Fibroblast of the conjunctiva (primary cell): Measurements from ENCODE around the gene MLST8.
"Not testable (repeated sequence)": the region's sequence is repeated elsewhere in the genome, so short reads cannot be mapped to it uniquely, and the experiment has no call there.

Experiments
- DNase-seq: peaks from one replicate; pipeline ENCODE4 v3.0.0-alpha.2; 2010; ENCODE audit warnings: low read depth

Gene MLST8

DNA sequence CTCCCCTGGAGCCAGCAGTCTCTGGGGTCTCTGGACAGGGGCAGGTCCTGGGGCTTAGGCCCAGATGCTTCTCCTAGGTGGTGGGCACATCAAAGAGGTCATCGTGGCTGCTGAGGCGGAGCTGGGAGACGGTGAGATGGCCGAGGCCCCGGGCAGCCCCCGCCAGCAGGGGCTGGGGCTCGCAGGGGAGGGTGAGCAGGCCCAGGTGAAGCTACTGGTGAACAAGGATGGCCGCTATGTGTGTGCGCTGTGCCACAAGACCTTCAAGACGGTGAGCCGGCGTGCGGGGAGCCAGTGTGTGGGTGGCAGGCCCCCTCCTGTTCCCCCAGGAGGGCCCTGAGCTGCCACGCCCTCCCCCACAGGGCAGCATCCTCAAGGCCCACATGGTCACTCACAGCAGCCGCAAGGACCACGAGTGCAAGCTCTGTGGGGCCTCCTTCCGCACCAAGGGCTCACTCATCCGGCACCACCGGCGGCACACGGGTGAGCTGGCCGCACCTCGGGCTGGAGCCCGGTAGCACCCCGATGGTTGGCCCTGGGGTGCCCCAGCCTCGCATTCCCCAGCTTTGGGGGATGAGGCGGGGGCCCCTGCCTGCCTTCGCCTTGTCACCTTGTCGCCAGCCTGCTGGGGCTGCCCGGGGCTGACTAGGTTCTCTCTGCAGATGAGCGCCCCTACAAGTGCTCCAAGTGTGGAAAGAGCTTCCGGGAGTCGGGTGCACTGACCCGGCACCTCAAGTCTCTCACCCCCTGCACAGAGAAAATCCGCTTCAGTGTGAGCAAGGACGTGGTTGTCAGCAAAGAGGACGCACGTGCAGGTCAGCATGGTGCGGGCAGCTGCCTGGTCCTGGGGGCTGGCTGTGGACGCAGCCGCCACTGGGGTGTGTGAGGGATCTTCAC lies 27.1 kb downstream of the MLST8 start:
- DNase-seq, result no peak

DNA sequence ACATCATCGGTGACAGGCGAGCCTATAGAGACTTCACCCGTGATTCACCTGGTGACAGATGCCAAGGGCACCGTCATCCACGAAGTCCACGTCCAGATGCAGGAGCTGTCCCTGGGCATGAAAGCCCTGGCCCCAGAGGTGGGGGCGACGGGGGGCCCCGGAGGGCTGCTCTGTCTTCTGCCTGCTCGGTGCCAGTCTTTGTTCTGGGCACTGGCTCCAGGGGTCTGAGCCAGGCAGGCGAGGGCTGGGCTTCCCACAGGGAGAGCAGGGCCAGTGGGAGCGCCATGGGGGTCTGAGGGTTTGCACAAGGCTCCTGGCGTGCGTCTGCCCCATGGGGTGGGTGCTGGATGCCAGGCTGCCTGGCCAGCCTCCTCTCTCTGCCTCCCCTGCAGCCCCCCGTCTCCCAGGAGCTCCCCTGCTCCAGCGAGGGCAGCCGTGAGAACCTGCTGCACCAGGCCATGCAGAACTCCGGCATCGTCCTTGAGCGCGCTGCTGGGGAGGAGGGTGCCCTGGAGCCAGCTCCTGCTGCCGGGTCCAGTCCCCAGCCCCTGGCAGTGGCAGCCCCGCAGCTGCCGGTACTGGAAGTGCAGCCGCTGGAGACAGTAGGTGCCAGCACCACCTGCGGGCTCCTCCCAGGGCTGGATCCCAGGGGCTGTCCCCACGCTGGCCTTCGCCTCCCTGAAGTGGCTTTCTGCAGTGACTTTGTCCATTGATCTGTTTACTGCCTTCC lies 28.0 kb downstream of the MLST8 start:
- DNase-seq, result no peak

DNA sequence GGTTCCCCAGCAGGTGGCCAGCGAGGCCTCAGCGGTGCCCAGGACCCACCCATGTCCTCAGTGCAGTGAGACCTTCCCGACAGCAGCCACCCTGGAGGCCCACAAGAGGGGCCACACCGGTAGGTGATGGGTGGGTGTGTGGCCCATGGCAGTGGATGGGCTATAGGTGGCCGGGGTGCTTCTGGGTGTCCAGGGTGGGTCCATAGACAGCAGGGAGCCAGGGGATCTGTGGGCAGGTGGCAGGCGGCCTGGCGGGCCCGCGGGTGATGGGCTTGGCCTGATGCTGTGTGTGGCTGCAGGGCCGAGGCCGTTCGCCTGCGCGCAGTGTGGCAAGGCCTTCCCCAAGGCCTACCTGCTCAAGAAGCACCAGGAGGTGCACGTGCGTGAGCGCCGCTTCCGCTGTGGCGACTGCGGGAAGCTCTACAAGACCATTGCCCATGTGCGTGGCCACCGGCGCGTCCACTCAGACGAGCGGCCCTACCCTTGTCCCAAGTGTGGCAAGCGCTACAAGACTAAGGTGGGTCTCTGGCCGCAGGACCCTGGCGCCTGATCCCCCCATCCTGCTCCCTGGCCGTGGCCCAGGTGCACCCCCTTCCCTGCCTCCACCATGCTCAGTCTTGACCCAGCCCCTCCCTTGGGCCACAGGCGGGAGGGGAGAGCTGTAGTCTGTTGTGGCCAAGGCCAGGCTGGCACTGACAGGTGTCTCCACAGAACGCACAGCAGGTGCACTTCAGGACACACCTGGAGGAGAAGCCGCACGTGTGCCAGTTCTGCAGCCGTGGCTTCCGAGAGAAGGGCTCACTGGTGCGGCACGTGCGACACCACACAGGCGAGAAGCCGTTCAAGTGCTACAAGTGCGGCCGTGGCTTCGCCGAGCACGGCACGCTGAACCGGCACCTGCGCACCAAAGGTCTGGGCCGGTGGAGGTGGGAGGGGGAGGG lies 28.9 kb downstream of the MLST8 start:
- DNase-seq, result no peak

DNA sequence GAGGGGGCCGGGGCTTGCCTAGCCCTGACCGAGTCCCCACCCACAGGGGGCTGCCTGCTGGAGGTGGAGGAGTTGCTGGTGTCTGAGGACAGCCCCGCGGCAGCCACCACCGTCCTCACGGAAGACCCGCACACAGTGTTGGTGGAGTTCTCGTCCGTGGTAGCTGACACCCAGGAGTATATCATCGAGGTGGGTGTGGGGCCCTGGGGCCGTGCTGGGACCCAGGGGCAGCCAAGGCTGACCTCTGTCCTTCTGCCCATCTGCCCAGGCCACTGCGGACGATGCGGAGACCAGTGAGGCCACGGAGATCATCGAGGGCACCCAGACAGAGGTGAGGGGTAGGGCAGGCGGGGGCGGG lies 29.5 kb downstream of the MLST8 start:
- DNase-seq, result no peak

DNA sequence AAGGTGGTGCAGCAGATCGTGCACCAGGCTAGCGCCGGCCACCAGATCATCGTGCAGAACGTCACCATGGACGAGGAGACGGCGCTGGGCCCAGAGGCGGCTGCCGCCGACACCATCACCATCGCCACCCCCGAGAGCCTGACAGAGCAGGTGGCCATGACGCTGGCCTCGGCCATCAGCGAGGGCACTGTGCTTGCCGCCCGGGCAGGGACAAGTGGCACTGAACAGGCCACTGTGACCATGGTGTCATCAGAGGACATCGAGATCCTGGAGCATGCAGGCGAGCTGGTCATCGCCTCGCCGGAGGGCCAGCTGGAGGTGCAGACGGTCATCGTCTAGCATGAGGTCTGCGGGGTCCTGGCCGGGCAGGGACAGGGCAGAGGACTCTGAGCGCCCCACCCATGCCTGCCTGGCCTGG lies 30.0 kb downstream of the MLST8 start:
- no peak for DNase-seq

DNA sequence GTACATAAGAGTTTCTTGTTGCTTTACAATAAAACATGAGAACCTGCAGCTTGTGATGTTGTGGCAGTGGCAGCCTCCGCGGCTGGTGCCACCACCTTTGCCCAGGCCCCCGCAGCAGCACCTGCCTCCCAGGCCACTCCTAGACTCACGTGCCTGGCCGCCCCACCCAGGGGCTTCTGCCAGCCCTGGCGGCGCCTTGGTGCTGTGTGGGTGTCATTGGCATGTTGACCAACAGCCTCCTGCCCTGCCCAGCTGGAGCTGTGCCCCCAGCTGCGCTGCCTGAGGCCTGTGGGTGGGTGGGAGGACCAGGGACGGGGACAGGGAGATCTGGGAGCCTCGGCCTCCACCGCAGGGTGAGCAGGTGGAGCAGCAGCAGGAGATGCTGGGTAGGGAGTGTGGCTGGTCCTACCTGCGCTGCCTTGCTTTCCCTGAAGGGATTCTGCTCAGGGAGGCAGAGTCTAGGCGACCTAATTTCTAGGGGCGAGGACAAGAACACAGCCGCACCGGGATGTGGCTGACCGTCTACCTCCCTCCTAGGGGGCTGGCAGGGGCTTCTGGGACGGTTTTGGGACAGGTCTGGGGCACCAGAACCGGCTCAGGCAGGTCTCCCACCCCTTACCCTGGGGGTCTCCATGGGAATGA lies 30.6 kb downstream of the MLST8 start:
- DNase-seq, result no peak

DNA sequence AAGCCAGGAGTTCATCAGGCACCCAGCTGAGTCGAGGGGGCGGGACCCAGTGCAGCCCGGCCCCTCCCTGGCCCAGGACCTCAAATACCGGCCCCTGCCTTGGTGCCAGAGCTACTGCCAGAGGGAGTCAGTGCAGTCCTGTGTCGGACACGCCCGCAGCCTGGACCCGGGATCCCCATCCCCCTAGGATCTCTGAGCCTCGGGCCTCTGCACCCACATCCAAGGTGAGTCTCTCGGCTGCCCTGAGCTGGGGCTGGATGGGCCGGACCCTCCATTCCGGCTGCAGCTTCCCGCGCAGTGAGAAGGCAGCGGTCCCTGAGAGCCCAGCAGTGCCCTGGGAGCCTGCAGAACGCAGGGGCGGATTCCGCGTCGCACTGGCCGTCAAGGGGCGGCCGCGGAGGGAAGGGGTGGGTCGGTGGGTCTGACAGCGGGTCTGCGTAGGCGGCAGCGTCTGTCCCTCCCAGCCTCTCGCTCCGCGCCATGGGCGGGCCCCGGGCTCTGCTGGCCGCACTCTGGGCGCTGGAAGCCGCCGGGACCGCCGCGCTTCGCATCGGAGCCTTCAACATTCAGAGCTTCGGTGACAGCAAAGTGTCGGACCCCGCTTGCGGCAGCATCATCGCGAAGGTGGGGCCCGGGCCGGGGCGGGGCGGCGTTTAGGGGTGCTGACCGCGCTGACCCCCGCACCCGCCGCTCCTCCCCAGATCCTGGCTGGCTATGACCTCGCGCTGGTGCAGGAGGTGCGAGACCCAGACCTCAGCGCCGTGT lies 31.3 kb downstream of the MLST8 start, which contains the start of gene DNASE1L2:
DNASE1L2 (plus strand) TSS at position 108 of the 765 bp plus-strand sequence; CDS start at position 481, 373 bp downstream.
- DNase-seq, result no peak

DNA sequence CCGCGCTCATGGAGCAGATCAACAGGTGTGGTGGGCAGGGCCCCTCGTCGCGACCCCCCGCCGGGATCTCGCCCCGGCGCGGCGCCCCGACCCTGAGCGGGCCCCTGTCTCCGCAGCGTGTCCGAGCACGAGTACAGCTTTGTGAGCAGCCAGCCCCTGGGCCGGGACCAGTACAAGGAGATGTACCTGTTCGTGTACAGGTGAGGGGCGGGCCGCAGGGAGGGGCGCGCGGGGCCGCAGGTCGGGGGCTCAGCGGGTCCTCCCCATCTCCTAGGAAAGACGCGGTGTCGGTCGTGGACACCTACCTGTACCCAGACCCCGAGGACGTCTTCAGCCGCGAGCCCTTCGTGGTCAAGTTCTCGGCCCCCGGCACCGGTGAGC lies 31.8 kb downstream of the MLST8 start:
- DNase-seq, result no peak

DNA sequence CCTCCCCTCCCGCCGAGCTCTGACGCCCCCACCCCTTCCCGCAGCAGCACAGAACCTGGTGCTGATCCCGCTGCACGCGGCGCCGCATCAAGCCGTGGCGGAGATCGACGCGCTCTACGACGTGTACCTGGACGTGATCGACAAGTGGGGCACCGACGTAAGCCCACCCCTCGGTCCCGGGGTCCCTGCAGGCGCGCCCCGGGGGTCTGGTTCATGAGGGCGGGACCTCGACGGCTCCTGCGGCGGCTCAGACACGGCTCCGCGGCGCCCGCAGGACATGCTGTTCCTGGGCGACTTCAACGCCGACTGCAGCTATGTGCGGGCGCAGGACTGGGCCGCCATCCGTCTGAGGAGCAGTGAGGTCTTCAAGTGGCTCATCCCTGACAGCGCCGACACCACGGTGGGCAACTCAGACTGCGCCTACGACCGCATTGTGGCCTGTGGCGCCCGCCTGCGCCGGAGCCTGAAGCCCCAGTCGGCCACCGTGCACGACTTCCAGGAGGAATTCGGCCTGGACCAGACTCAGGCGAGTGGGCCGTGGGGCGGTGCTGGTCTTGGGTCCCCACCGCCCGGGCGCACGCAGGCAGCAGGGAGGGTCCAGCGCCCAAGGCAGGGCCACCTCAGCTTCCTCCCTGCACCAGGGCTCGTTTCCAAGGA lies 32.4 kb downstream of the MLST8 start:
- no peak for DNase-seq

DNA sequence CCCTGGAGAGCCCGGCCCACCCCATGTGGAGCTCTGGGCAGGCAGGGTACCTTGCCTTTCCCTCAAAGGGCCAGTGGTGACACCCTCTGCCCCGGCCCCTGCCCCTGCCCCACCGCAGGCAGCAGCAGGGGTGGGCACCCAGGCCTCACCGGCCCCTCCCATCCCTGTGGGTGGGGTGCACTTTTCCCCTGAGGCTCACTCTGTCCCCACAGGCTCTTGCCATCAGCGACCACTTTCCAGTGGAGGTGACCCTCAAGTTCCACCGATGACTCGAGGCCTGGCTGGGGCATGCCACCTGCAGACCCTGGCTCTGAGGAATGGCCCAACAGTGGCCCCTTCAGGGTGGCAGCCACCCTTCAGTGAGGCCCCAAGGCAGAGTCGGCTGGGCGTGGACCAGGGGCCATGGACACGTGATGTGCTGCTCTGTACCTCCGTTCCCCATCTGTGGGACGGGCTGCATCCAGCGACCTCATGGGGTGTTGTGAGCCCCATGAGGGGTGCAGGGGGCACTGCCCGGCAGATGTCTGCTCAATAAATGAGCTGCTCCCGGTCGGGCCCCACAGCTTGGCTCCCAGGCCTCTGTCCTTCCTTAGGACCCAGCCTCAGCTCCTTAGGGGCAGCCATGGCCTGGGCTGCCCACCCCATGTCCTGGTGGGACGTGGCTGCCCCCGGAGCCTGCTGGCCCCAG lies 33.0 kb downstream of the MLST8 start:
- no peak for DNase-seq

DNA sequence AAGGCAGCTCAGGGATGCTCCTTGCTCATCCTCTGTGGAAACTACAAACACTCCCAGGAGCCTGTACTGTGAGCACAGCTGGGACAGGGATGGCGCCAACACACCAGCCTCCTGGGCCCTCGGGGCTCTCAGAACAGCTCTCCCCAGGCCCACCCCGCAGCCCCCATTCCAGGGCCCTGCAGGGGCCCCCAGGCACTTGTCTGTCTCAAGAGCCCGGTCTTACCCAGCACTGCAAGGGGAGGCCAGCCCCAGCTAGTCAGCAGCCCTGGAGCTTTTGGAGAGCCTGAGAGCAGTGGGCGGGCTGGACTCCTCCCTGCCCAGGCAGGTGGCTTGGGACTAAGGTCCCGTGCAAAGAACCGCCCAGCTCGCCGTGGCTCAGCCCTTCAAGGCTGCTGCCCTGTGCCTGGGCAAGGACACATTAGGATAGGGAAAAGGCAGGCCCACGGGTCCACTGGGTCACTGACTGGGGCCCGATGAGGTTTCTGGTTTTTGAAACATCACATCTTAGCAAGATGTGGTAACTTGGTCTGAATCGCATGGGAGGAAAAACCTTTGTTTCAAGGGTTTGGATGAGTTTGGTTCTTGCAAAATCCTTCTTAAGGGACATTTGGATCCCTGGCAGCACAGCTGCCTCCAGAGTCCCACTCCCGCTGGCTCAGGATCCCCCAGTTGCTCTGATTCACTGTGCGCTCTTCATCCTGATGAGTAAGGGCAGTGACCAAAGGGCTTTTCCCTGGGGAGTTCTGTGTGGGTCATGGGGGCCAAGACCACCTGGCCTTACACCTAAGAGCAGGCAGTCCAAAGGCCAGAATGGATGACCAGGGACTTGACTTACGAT lies 33.8 kb downstream of the MLST8 start:
- no peak for DNase-seq

DNA sequence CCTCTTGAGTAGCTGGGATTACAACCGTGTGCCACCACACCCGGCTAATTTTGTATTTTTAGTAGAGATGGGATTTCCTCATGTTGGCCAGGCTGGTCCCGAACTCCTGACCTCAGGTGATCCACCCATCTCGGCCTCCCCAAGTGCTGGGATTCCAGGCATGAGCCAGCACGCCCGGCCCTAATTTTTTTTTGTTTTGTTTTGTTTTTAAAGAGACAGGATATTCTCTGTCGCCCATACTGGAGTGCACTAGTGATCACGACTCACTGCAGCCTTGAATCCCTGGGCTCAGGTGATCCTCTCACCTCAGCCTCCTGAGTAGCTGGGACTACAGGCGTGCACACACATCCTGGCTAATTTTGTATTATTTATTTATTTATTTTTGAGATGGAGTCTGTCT lies 35.1 kb downstream of the MLST8 start:
- not testable (repeated sequence) for DNase-seq

DNA sequence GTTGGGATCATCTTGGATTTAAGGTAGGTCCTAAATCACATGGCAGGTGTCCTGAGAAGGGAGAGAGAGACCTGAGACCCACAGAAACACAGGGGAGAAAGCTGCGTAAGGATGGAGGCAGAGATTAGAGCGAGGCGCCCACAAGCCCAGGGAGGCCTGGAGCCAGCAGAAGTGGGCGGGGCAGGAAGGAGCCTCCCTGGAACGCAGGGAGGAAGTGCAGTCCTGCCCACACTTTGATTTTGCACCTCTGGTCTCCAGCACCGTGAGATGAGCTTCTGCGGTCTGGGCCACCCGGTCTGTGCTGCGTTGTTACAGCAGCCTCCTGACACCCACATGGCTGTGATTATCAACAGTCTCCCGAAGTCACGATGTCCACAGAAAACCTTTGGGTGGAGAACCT lies 37.3 kb downstream of the MLST8 start:
- no peak for DNase-seq

DNA sequence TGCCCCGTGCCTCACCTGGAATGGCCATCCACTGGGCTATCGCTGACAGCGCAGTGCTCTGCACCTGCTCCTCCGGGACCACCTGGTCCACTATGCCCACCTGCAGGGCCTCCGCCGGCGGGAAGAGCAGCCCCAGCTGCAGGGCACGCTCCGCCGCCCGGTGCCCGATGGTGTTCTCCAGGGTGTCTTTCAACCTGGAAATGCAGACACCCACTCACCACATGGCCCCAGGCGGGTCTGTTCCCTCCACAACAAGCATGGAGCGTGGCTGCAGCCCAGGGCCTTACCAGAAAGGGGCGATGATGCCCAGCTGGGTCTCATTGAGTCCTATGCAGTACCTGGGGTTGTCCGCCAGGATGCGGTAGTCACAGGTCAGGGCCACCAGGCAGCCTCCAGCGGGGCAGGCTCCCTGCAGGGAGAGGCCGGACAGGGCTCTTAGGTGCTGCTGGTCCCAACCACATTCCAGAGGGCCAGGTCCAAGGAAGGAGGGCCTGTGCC lies 37.8 kb downstream of the MLST8 start:
- DNase-seq, result no peak

DNA sequence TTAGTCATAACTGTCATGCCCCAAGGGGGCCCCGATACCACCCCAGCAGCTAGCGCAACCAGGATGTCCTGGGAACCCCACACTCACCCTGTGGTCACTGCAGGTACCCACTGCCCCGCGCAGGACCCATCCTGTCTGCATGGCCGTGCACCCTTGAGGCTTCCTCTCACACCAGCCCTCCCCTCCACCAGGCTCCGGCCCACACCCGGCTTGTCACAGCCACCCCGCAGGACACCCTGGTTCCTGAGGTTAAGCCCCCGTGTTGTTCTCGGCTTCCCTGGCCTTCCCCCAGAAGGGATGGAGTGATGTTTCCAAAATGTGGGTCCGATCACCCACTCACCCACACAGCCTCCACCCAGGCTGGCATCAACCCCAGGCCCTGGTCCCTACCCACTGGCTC lies 38.5 kb downstream of the MLST8 start:
- DNase-seq, result no peak

DNA sequence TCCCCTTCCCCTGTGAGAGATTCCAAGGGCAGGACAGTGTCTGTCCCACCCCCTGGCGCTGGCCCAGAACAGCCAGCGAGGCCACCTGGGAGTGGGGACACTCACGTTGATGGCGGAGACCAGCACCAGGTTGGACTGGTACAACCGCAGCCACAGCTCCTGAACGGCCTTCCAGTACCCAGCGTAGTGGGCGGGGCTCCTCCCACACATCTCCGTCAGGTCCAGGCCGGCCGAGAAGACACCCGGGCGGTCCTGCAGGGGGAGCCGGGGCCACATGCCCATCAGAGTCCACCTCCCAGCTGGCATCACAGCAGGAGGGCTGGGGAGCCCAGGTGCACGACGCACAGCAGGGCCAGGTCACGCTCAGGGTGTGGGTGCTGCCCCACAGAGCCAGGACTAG lies 39.0 kb downstream of the MLST8 start:
- no peak for DNase-seq

DNA sequence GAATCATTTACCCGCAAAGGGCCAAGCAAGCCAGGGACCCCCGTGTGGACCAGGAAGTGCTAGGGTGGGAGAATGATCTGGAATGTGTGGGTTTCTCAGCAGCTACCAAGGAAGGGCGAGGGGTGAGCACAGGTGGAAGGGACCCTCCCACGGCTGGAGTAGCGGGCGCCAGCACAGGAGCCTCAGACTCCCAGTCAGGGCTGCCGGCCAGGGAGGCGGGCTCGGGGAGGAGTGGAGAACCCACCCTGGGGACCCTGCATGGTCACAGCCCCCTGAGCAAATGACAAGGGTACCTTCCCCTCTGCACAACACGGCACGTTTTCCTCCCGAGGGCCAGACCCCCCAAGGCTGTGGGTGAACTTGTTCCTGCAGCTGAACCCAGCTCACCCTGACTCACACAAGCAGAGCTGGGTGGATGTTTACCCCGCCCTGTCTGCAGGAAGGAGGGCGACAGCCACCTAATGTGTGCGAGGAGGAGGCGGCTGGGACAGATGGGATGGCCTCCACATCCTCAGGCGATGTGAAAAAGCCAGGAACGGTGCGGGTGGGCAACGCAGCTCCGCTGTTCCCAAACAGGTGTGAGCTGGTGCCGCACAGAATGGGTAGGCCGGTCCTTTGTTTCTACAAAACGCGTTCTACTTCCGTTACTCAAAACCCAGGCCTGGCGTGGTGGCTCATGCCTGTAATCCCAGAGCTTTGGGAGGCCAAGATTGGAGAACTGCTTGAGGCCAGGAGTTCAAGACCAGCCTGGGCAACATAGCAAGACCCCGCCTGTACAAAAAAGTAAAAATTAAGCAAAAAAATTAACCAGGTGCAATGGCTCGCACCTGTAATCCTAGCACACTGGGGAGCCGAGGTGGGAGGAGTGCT lies 39.9 kb downstream of the MLST8 start:
- no peak for DNase-seq
